HCEC 1CT (cell line): ENCODE data around the gene CSPG4.

Experiments
- DNase-seq: peaks from one replicate; pipeline ENCODE4 v3.0.0-alpha.2; 2017

CSPG4 gene

GRCh38 chr15:75663931-75664421 is 48.7 kb downstream of the CSPG4 start:
- no peak for DNase-seq

- no peak for DNase-seq
Measured at GRCh38 chr15:75662823-75663519, 49.7 kb downstream of the CSPG4 start.

- DNase-seq: no peak
Measured at GRCh38 chr15:75661756-75662140, 50.9 kb downstream of the CSPG4 start.

GRCh38 chr15:75661100-75661755 is 51.4 kb downstream of the CSPG4 start:
- peak; percentile 93 for DNase-seq

- no peak for DNase-seq
Measured at GRCh38 chr15:75659928-75660645, 52.6 kb downstream of the CSPG4 start.

- DNase-seq: no peak
Measured at GRCh38 chr15:75659141-75659771, 53.4 kb downstream of the CSPG4 start.

- DNase-seq: no peak
Measured at GRCh38 chr15:75656813-75657212, 55.8 kb downstream of the CSPG4 start.

GRCh38 chr15:75656331-75656730 is 56.3 kb downstream of the CSPG4 start:
- DNase-seq: no peak

GRCh38 chr15:75655931-75656330 is 56.7 kb downstream of the CSPG4 start:
- no peak for DNase-seq

- no peak for DNase-seq
Measured at GRCh38 chr15:75654201-75654907, 58.3 kb downstream of the CSPG4 start.

GRCh38 chr15:75653347-75653913 is 59.2 kb downstream of the CSPG4 start:
- no peak for DNase-seq

- no peak for DNase-seq
Measured at GRCh38 chr15:75651810-75652543, 60.7 kb downstream of the CSPG4 start.

GRCh38 chr15:75650908-75651809 is 61.5 kb downstream of the CSPG4 start:
- DNase-seq: peak; percentile 49

- DNase-seq: no peak
Measured at GRCh38 chr15:75649848-75650247, 62.8 kb downstream of the CSPG4 start.

GRCh38 chr15:75649045-75649761 is 63.4 kb downstream of the CSPG4 start:
- DNase-seq: no peak

- peak; percentile 34 for DNase-seq
Measured at GRCh38 chr15:75648156-75649000, 64.3 kb downstream of the CSPG4 start.

GRCh38 chr15:75647370-75648155 is 65.1 kb downstream of the CSPG4 start, which contains the start of gene SNX33:
Gene SNX33, plus strand, starts transcription at chr15:75647912. Its CDS starts 1,191 bp downstream, at chr15:75649103.
- DNase-seq: peak; percentile 83

- DNase-seq: peak; percentile 18
Measured at GRCh38 chr15:75646944-75647364, 65.7 kb downstream of the CSPG4 start.
